Measurements from ENCODE around the gene RPL37A.

RPL37A gene

GRCh38 chr2:216546241-216546640 is 47.6 kb downstream of the RPL37A start:
- no peak for FAIRE-seq

GRCh38 chr2:216546641-216547403 is 48.2 kb downstream of the RPL37A start:
- DNase-seq (ENCODE audit: insufficient read length, low spot score) (no peak), FAIRE-seq (no peak)

More at GRCh38 chr2:216546241-216546640, 47.6 kb downstream of the RPL37A start:
- DNase-seq (ENCODE audit: insufficient read length, low spot score), result no peak

- DNase-seq (ENCODE audit: insufficient read length, low spot score) (no peak), FAIRE-seq (no peak)
These were observed 50.3 kb downstream of the RPL37A start for GRCh38 chr2:216548901-216549331.

- DNase-seq (ENCODE audit: insufficient read length, low spot score) (no peak), FAIRE-seq (no peak)
These were observed 51.5 kb downstream of the RPL37A start for GRCh38 chr2:216549926-216550690.

GRCh38 chr2:216551234-216552068 is 52.8 kb downstream of the RPL37A start:
- DNase-seq (ENCODE audit: insufficient read length, low spot score) (no peak), FAIRE-seq (no peak)

GRCh38 chr2:216553093-216553478 is 54.4 kb downstream of the RPL37A start:
- no peak for FAIRE-seq

More at GRCh38 chr2:216553093-216553478, 54.4 kb downstream of the RPL37A start:
- no peak for DNase-seq (ENCODE audit: insufficient read length, low spot score)

All from HTR-8/SVneo (cell line).